Lung microvascular endothelial cell (primary cell): Measurements from ENCODE around the gene DTNA. TPM values are rescaled to one million over a fixed set of nuclear protein-coding genes. Genes with fewer than 3 reads are reported as not detected.
A peak's percentile ranks its signal among the peaks of the same experiment; 100 is the strongest.
"Not testable (repeated sequence)": the region's sequence is repeated elsewhere in the genome, so short reads cannot be mapped to it uniquely, and the experiment has no call there.

ENCODE experiments used
- DNase-seq, 2 donors: peaks; one replicate each; pipeline versions ENCODE4 v3.0.0 to v3.0.0-alpha.2; 2010; ENCODE audit warnings: low read depth in 2 of 2
- total RNA-seq: library from RNA; depleted of rRNA; stranded (reverse); fragments of >200 nt; gene quantifications from 2 replicates; pipeline ENCODE4 v1.2.1, GENCODE V29; 2014

The DTNA gene
- total RNA-seq, 1 donor from 2014 or later, result 0.40 TPM

GRCh38 chr18:34723143-34723542 is 13.0 kb downstream of the DTNA start:
- no peak for DNase-seq

- DNase-seq, result not testable (repeated sequence)
Observed at GRCh38 chr18:34725737-34726136, 15.6 kb downstream of the DTNA start.

GRCh38 chr18:34726286-34727004 is 16.3 kb downstream of the DTNA start:
- no peak for DNase-seq

- peak; percentile 15 to 33 for DNase-seq
Observed at GRCh38 chr18:34729264-34729663, 19.2 kb downstream of the DTNA start.

- no peak for DNase-seq
Observed at GRCh38 chr18:34729740-34730355, 19.8 kb downstream of the DTNA start.

DNA sequence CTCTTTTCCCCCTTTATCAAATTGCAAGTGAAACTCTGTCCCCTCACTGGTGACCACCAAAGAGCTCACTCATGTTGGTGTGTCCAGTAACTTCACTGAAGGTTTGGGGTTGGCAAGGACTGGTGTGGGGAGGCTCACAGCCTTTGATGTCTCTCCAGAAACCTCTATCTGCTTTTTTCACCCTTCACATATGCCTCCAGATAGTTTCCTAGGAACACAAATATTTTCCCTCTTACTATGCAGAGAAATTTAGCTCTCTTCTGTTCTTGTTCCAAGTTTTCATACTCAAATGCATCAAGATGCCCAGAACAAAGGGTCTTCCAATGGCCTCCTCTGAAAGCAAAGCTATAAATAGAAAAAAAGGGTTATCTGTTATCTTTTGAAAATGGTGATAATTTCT is 20.7 kb downstream of the DTNA start:
- DNase-seq, result no peak

GRCh38 chr18:34734056-34734455 is 24.0 kb downstream of the DTNA start:
- DNase-seq, result no peak

DNA sequence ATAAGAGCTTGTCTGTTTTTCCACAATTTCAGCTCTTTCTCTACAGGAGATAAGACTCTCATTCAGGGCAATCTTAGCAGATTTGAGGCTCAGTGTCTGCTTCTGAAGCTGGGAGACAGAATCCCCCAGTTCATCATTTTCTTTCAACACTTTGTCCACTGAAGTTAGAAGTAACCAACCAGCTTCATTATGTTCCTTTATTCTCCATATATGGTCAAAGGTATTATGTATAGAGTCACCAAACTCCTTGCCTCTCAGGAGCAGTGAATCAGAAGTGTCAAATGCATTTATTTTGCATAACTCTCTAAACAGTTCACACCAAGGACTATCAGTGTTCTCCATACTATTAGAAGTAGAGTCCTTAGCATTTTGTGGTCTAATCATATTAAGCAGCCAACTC is 24.4 kb downstream of the DTNA start:
- DNase-seq, result not testable (repeated sequence)

- peak in 1 of 2 donors; percentile 43 for DNase-seq
Observed at GRCh38 chr18:34738175-34738894, 28.2 kb downstream of the DTNA start.

DNA sequence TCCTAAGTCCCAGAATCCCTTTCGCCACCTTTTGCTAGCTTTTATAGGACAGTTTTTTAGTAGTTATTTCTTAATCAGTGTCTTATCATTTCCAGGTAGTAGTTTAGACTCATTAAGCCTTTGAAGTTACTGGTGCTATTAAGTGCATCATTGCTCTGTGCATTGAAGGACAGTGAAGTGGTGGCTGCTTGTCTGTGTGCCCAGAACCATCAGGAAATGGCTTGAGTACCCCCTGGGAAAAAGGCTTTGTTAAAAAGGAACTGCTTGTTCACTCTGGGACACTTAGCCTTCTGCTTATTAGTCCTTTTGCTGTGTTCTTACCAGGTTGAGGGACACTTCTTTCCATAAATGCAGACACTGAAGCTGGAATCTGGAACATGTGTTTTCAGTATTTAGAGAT is 30.0 kb downstream of the DTNA start:
- no peak for DNase-seq

GRCh38 chr18:34740724-34741123 is 30.6 kb downstream of the DTNA start:
- DNase-seq, result no peak

DNA sequence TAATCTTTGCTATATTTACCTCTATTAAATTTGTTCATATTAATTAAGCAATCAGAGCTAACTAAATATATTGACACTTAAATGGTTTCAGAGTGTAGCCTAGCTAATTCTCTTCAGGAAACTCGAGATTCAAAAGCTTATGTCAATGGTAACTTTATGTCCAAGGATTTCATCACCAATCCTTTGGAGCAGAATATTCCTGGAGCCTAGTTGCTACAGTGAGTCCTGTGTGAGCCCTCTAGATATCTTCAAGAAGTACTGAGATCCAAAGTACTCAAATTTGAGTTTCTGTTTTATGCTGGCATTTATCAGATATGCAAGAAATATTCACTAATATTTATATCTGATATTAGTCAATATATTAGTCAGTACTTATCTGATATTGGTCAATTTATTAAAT is 31.3 kb downstream of the DTNA start:
- DNase-seq, result no peak

DNA sequence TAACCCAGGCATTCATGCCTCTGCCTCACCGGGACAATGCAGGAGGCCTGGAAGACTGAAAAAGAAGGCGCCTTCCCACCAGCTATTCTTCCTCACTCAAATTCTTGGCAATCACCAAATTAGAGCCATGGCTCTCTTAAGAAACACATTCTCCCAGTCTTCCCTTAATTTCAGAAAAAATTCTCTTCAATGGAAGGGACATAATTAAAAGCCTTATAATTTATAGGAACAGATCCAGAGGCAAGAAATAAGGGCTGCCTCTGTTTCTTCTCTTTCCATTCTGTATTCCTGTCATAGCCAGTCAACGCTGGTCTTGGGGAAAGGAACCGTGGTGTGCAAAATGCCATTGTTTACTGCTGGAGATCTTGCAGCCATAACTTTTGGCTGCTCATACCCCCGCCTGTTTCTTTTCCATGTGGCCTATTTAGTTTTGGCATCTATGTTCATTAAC is 32.8 kb downstream of the DTNA start:
- no peak for DNase-seq

GRCh38 chr18:34744569-34744968 is 34.5 kb downstream of the DTNA start:
- DNase-seq, result no peak

GRCh38 chr18:34746614-34747013 is 36.5 kb downstream of the DTNA start:
- DNase-seq, result no peak

DNA sequence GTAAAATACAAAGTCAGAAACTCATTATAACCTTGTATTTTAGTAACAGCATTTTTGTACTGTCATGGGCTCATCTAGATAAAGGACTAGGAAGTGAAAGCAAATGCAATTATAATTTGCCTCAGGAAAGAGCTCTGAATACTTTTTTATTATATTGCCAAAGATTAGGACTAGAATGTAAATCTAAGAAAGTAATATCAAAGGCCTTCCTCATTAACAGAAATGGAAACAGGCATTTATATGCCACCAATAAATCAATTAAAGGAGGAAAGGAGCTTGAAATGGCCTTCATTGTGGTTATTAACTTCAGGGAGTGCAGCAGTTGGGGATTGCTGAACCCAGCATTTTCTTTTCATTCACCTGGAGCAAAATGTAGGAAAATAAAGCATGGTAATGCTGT is 39.6 kb downstream of the DTNA start:
- DNase-seq, result no peak

DNA sequence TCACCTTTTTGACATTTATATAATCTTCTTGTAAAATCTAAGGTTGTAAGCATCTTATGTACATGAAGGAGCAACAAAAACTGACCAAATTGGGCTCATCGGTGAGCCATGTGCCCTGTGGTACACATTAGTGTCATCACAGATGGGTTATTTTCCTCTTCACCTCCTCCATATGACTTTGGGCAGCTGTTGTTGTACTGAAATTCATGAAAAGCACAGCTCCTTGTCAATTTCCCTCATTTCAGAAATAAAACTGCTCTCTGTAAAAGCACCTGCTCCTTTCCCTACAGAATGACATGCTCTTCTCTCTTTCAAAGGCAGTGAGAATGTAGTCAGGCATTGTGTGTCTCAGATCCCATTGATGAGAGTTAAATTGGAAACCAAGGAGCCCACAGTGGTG is 42.0 kb downstream of the DTNA start:
- no peak for DNase-seq

DNA sequence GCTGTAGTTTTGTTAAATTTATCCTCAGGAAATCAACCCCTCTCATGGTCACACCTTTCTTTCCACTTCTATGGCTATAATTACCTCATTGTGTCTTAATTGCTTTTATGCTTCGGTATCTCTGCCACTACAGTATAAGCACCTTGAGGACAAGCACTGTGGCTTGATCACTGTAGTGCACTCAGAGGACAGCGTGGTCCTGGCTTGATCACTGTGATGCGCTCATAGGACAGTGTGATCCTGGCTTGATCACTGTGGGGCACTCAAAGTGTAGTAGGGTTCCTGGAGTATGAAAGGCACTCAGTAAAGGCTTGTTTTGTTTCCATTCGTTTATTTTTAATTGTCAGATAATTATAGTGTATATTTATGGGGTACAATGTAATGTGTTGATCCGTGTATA is 44.2 kb downstream of the DTNA start:
- DNase-seq, result no peak

DNA sequence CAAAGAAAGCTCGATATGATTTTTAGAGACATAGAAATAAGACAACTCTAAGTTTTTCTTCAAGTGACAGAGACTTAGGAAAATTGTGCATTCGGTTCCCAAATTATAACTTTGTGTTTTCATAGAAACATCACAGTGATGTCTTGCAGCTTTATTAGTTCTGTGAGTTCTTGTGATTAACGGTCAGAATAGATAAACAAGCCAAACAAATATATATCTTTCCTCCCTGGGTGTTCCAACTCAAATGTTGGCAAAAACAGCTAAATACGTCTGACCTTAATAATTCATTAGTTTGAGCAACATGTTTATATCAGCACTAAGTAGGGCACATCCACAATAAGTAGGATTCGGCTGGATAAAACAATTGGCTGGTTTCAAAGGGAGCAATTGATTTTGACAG is 47.6 kb downstream of the DTNA start:
- DNase-seq, result no peak

- DNase-seq, result no peak
Observed at GRCh38 chr18:34758378-34758948, 48.4 kb downstream of the DTNA start.

DNA sequence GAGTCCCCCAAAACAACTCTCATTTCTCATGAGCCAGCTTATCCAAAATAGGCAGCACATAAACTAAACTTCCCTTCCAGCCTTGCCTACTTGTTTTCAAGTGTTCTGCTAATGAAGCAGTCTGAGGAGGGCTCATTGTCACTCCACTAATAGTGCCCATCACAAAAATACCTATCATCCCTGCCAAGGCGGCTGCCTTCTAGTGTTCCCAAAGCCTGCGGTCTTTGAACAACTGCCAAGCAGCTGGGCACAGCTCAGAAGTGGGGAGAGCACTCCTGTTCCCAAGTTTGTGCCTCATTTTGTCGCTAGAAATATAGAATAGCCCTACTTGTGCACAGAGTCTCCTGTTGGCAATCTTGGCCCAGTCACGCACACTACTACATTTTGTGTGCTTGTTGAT is 50.3 kb downstream of the DTNA start:
- DNase-seq, result no peak

DNA sequence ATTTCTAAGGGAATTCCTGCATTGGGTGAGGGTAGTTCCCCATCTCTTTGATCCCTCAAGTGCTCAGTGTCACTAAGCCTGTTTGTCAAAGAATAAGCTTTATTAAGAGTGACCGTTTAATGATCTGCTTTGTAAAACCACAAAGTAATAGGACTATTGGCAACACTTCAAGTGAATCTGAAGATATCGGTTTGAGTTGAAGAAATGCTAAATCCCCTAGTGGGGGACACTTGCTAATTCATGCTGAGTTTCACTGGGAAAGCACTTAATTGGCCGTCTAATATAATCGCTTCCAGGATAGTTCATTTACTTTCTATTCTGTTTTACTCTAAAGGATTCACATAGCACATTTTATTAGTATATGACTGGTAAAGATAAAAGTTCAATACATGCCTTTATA is 54.4 kb downstream of the DTNA start:
- no peak for DNase-seq
